Mesothelial cell of epicardium (in vitro differentiated cells): ENCODE measurements around the gene ATXN1. TPM values are rescaled to one million over a fixed set of nuclear protein-coding genes. Genes with fewer than 3 reads are reported as not detected.

Experiments
- DNase-seq, 2 experiments: peaks; one replicate each; pipeline ENCODE4 v3.0.0; 2021; ENCODE audit warnings: low spot score in 2 of 2; ENCODE audit not compliant: unreplicated experiment in 2 of 2
- H3K27ac Mint-ChIP-seq: 2 replicates; pipeline ENCODE4 v1.8.0; 2021; ENCODE audit warnings: mixed read lengths
- H3K27me3 Mint-ChIP-seq: 2 replicates; pipeline ENCODE4 v1.8.0; 2021; ENCODE audit warnings: low read depth, mixed read lengths
- H3K36me3 Mint-ChIP-seq: 2 replicates; pipeline ENCODE4 v1.8.0; 2021; ENCODE audit warnings: mixed read lengths
- H3K4me1 Mint-ChIP-seq: 2 replicates; pipeline ENCODE4 v1.8.0; 2021; ENCODE audit warnings: mixed read lengths
- H3K4me3 Mint-ChIP-seq: 2 replicates; pipeline ENCODE4 v1.8.0; 2021; ENCODE audit warnings: mild to moderate bottlenecking, moderate library complexity, mixed read lengths
- H3K9me3 Mint-ChIP-seq: 2 replicates; pipeline ENCODE4 v1.8.0; 2021; ENCODE audit warnings: mixed read lengths
- total RNA-seq: library from RNA; stranded (reverse); gene quantifications from 3 replicates; pipeline ENCODE4 v1.2.1, GENCODE V29; 2021
- TF ChIP-seq, protein P1 (sequence below): fragments of 200-600 bp; sonication (generic); IDR thresholded peaks from one replicate; pipeline ENCODE4 v1.5.0; 2021; ENCODE audit warnings: antibody characterized with exemption; ENCODE audit not compliant: unreplicated experiment

ATXN1 gene
- total RNA-seq, 1 donor from 2014 or later, result 59.5 TPM

DNA sequence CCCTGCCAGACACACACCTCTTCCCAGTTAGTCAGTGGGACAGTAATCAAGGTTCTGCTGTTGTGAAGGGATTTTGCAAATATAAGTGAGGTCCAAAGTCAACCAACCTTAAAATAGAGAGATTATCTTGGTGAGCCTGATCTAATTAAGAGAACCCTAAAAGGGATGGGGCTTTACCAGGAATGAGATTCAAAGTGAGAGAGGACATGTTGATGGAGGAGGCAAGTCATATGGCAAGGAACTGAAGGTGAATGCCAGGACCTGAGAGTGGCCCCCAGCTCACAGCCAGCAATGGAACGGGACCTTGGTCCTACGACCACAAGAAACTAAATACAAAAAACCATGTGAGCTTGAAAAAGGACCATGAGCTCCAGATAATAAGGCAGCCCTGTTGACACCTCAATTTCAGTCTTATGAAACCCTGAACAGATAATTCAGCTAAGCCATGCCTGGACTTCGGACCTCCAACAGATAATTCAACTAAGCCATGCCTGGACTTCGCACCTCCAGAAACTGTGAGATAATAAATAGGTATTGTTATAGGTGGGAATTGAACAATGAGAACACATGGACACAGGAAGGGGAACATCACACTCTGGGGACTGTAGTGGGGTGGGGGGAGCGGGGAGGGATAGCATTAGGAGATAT is 269.5 kb downstream of the ATXN1 start:
- Mint-ChIP-seq H3K4me1 (peaks cover 17% of the 10 kb centered on the region), H3K4me3 (no peak overlapping the region), H3K36me3 (peaks cover 3% of the 10 kb centered on the region), H3K9me3 (no peaks in the 10 kb centered on the region), H3K27ac (no peak overlapping the region), H3K27me3 (no peaks in the 10 kb centered on the region)
- DNase-seq, result no peak
- TF ChIP-seq, protein P1, sequence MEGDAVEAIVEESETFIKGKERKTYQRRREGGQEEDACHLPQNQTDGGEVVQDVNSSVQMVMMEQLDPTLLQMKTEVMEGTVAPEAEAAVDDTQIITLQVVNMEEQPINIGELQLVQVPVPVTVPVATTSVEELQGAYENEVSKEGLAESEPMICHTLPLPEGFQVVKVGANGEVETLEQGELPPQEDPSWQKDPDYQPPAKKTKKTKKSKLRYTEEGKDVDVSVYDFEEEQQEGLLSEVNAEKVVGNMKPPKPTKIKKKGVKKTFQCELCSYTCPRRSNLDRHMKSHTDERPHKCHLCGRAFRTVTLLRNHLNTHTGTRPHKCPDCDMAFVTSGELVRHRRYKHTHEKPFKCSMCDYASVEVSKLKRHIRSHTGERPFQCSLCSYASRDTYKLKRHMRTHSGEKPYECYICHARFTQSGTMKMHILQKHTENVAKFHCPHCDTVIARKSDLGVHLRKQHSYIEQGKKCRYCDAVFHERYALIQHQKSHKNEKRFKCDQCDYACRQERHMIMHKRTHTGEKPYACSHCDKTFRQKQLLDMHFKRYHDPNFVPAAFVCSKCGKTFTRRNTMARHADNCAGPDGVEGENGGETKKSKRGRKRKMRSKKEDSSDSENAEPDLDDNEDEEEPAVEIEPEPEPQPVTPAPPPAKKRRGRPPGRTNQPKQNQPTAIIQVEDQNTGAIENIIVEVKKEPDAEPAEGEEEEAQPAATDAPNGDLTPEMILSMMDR, result no peak

DNA sequence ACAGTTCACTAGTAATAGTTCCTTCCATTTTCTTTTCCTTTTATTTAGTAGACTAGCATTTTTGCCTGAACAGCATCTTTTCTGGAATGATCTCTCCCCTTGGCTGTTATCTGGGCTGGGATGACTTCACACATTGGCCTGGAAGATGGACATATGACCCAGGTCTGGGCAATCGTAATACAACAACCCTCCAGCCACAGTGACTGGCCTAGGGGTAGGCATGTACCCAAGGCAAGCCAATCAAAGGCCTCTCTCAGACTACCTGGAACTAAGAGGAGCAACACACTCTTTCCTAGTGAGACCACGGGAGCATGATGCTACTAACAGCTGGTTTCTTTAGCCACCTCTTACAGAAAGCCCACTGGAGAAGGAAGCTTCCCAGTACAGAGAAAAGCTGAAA is 270.6 kb downstream of the ATXN1 start:
- DNase-seq, result no peak
- Mint-ChIP-seq H3K4me3 (no peak overlapping the region), H3K27me3 (no peaks in the 10 kb centered on the region), H3K9me3 (no peaks in the 10 kb centered on the region), H3K27ac (no peak overlapping the region), H3K36me3 (peaks cover 7% of the 10 kb centered on the region), H3K4me1 (peaks cover 8% of the 10 kb centered on the region)
- TF ChIP-seq, protein P1, result no peak

DNA sequence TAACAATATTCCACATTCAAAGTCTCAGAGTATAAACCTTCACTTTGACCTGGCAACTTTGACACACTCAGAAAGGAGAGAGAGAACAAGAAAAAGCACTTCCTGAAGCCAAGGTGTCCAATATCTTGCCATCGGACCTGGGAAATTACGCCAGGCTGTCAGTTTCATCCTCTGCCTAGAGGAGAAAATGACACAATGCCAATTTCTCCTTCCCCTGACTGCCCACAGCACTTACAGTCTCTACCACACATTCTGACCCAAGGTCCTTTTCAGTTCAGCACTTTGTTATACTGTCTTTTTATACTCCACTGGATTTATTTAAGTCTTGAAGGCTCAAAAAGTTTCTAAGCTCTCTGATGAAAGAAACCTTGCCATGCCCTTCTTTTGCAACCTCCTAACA is 272.4 kb downstream of the ATXN1 start:
- Mint-ChIP-seq H3K27ac (no peak overlapping the region), H3K4me1 (peaks cover 5% of the 10 kb centered on the region), H3K4me3 (no peak overlapping the region), H3K36me3 (peaks cover 17% of the 10 kb centered on the region), H3K27me3 (no peaks in the 10 kb centered on the region), H3K9me3 (no peaks in the 10 kb centered on the region)
- TF ChIP-seq, protein P1, result no peak
- DNase-seq, result no peak

DNA sequence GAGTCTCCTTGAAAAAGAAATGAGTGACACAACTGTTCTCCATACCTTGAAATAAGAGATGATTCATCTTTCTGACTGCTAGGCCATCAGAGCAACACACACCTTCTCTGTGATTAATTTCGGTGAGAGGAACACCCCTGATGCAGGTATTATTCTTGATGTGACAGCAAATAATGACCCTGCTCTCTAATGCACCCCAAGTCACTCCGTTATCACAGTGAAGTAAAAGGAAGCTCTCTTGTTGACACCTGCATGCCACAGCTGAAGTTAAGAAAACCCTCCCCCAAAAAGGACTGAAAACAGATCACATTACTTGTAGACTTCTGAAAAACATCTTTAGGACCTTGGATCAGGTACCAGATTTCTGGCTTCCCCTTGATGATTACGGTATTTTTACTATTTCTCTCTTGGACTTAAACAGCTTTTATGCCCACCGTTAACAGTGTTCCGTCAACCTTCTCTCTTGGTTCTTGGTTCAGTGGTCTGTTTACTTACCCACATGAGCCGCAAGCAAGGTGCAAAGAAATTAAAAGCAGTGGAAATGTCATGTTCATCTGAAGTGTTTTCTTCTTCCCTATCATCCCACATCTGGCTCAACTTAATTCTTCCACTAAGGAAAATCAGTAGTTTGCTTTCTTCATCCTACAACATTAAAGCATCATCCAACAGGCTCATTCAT is 273.1 kb downstream of the ATXN1 start:
- TF ChIP-seq, protein P1, result no peak
- Mint-ChIP-seq H3K27me3 (no peaks in the 10 kb centered on the region), H3K9me3 (peaks cover 6% of the 10 kb centered on the region), H3K36me3 (peaks cover 24% of the 10 kb centered on the region), H3K27ac (no peak overlapping the region), H3K4me1 (peaks cover 5% of the 10 kb centered on the region), H3K4me3 (no peak overlapping the region)
- DNase-seq, result no peak

DNA sequence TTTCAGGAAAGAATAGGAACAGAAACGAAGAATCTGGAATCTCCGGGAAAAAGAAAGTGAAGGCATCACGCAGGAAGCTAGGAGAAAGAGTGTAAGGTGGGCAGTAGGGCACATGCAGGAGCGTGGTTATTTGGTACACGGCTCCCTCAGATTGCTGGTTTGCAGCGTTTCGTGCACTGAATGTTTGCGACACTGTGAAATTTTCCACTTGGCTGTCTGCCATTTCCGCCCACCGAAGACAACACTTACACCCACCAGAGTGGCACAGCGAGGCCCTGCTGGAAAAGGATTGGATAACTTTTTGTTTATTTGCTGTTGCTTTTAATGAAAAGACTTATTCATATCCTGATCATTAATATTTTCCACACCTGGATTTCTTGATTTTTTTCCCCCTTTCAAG is 274.6 kb downstream of the ATXN1 start:
- Mint-ChIP-seq H3K27me3 (no peaks in the 10 kb centered on the region), H3K36me3 (peaks cover 29% of the 10 kb centered on the region), H3K4me3 (no peak overlapping the region), H3K4me1 (peaks cover 5% of the 10 kb centered on the region), H3K27ac (no peak overlapping the region), H3K9me3 (peaks cover 7% of the 10 kb centered on the region)
- TF ChIP-seq, protein P1, result no peak
- no peak for DNase-seq
